WTC11 (cell line): ENCODE data around the gene ITGA8.
"Not testable (repeated sequence)": the region's sequence is repeated elsewhere in the genome, so short reads cannot be mapped to it uniquely, and the experiment has no call there.

ENCODE experiments used
- ATF3 ChIP-seq: sonication (generic); formaldehyde crosslinking; conservative IDR thresholded peaks from 2 replicates; pipeline ENCODE4 v1.8.1; 2022; ENCODE audit warnings: mild to moderate bottlenecking, missing genetic modification reagents
- CREM ChIP-seq: sonication (generic); formaldehyde crosslinking; IDR thresholded peaks from 2 replicates; pipeline ENCODE4 v1.8.1; 2022; ENCODE audit warnings: mild to moderate bottlenecking, missing genetic modification reagents, moderate library complexity
- CTCF ChIP-seq: fragments of 200-600 bp; IDR thresholded peaks from 2 replicates; pipeline ENCODE4 v1.8.0; 2022; ENCODE audit warnings: antibody characterized with exemption
- E2F4 ChIP-seq: sonication (generic); formaldehyde crosslinking; IDR thresholded peaks from 2 replicates; pipeline ENCODE4 v1.8.1; 2022; ENCODE audit warnings: low read depth, mild to moderate bottlenecking, moderate library complexity, missing genetic modification reagents, borderline replicate concordance
- FOXP1 ChIP-seq: sonication (generic); formaldehyde crosslinking; IDR thresholded peaks from 2 replicates; pipeline ENCODE4 v1.8.0; 2022; ENCODE audit warnings: missing genetic modification reagents, mild to moderate bottlenecking, moderate library complexity, borderline replicate concordance
- MXD4 ChIP-seq: fragments of 250-450 bp; sonication (Bioruptor Pico); IDR thresholded peaks from 2 replicates; pipeline ENCODE4 v1.8.0; 2021; ENCODE audit warnings: mild to moderate bottlenecking, moderate library complexity, borderline replicate concordance
- NR1H2 ChIP-seq: sonication (generic); formaldehyde crosslinking; IDR thresholded peaks from 2 replicates; pipeline ENCODE4 v1.9.0; 2021; ENCODE audit warnings: mild to moderate bottlenecking, moderate library complexity, missing genetic modification reagents
- NR2C2 ChIP-seq: sonication (generic); formaldehyde crosslinking; IDR thresholded peaks from 2 replicates; pipeline ENCODE4 v1.8.0; 2022; ENCODE audit warnings: mild to moderate bottlenecking, missing genetic modification reagents
- PRDM15 ChIP-seq: sonication (generic); formaldehyde crosslinking; IDR thresholded peaks from 2 replicates; pipeline ENCODE4 v1.8.0; 2022; ENCODE audit warnings: missing genetic modification reagents
- SP1 ChIP-seq: sonication (generic); formaldehyde crosslinking; conservative IDR thresholded peaks from 2 replicates; pipeline ENCODE4 v1.8.1; 2022; ENCODE audit warnings: missing genetic modification reagents
- TP53 ChIP-seq: sonication (generic); formaldehyde crosslinking; IDR thresholded peaks from 2 replicates; pipeline ENCODE4 v1.8.1; 2023; ENCODE audit warnings: mild to moderate bottlenecking, missing genetic modification reagents
- USF2 ChIP-seq: sonication (generic); formaldehyde crosslinking; IDR thresholded peaks from 2 replicates; pipeline ENCODE4 v1.8.1; 2023; ENCODE audit warnings: mild to moderate bottlenecking, missing genetic modification reagents, moderate library complexity

GRCh38 chr10:15582972-15583371 lies 136.8 kb downstream of the ITGA8 start:
- TF ChIP-seq E2F4; CTCF; CREM (CRISPR knock-in tag); NR2C2; TP53; USF2 (CRISPR knock-in tag); NR1H2 (CRISPR knock-in tag); MXD4 (CRISPR knock-in tag); SP1 (CRISPR knock-in tag); ATF3 (CRISPR knock-in tag); FOXP1 (CRISPR knock-in tag); PRDM15 (CRISPR knock-in tag): not testable (repeated sequence)
